Prostate gland (tissue), 2 donors: ENCODE measurements around the gene RPAP2.

ENCODE experiments used
- CTCF ChIP-seq, 4 experiments: fragments of 200-600 bp in 2 of 4; fragments of 450-650 bp in 2 of 4; sonication (generic) in 2 of 4; IDR thresholded peaks; 1 replicate in 3 of 4; 2 replicates in 1 of 4; pipeline ENCODE4 v1.5.1; 2016 to 2019; ENCODE audit warnings: antibody characterized with exemption in 4 of 4, mild to moderate bottlenecking in 2 of 4, moderate library complexity in 2 of 4
- POLR2A ChIP-seq: fragments of 450-650 bp; IDR thresholded peaks from one replicate; pipeline ENCODE4 v1.6.1; 2016; ENCODE audit warnings: antibody characterized with exemption, mild to moderate bottlenecking

DNA sequence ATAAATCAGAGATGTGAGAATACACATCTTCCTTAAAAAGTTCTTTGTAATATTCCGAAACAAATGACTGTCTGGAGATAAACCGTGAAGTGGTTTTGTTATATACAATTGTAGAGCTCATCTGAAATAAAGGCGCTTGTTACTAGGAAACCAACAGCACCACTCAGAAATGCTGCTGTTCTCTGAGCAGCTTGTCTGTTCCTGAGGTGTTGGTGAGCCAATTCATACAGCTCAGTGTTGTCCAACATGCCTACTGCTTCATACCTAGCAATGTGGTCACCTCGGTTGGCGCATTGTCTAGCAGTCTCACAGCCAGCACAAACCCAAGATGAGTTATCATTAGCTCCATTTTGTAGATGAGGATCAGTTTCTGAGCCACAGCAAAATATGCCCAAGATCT, 143.5 kb downstream of the RPAP2 start:
- TF ChIP-seq POLR2A (no peak), CTCF (IDR thresholded peaks at IDR 0.05) (no peak)
